HepG2 (cell line): ENCODE results near the gene EVC. TPM values are rescaled to one million over a fixed set of nuclear protein-coding genes. Genes with fewer than 3 reads are reported as not detected.

Source experiments
- ATAC-seq: fragments of 200-7000 bp; cut with Tn5 transposase; 3 replicates; pipeline ENCODE4 v1.9.1; 2020; ENCODE audit warnings: mild to moderate bottlenecking, moderate library complexity
- BruUV-seq: library from RNA; stranded (reverse); fragments of 400-500 nt; replicated peaks from 2 replicates; lab custom pipeline; 2021; lab: Mats Ljungman, UMichigan
- CTCF ChIA-PET: fragments of 300-600 bp; formaldehyde crosslinking; extraction: SDS; loops from one replicate; lab custom pipeline; 2021; ENCODE audit warnings: low total read pairs, inconsistent platforms, low intra/inter-chr PET ratio; lab: Yijun Ruan, JAX
- POLR2A ChIA-PET: fragments of 350-600 bp; sonication (Branson Sonifier 250); formaldehyde crosslinking; loops from one replicate; lab custom pipeline; 2020; ENCODE audit warnings: antibody characterized with exemption, inconsistent platforms; lab: Yijun Ruan, JAX
- DNase-seq: peaks from one replicate; pipeline ENCODE4 v3.0.0-alpha.2; 2015; ENCODE audit warnings: low spot score
- FAIRE-seq: peaks from 3 replicates; lab custom pipeline; 2011; peaks lifted over from hg19 to GRCh38; lab: Jason Lieb, UNC
- H2AFZ ChIP-seq: one replicate; pipeline ENCODE4 v1.6.1; 2011; ENCODE audit warnings: low read length, inconsistent platforms
- H3K27ac ChIP-seq: fragments of 300-600 bp; 3 replicates; pipeline ENCODE4 v1.8.0; 2011; ENCODE audit warnings: mixed run types, mild to moderate bottlenecking, mixed read lengths, low read length, inconsistent platforms; ENCODE audit not compliant: insufficient read depth; ENCODE audit errors: extremely low read length
- H3K27me3 ChIP-seq, 2 experiments: fragments of 200-600 bp in 1 of 2; 2 replicates in 1 of 2; 3 replicates in 1 of 2; pipeline versions ENCODE4 v1.6.0 to v1.8.0; 2011; ENCODE audit warnings: low read length in 2 of 2, mild to moderate bottlenecking in 2 of 2, moderate library complexity in 2 of 2, inconsistent platforms in 1 of 2; ENCODE audit not compliant: insufficient read depth in 2 of 2, control insufficient read depth in 1 of 2
- H3K36me3 ChIP-seq, 2 experiments: fragments of 200-600 bp in 1 of 2; replicated peaks in 1 of 2; 2 replicates in 1 of 2; 3 replicates in 1 of 2; pipeline versions ENCODE4 v1.5.1 to v1.8.0; 2011; ENCODE audit warnings: low read length in 2 of 2, inconsistent platforms in 1 of 2; ENCODE audit not compliant: insufficient read depth in 2 of 2, control insufficient read depth in 1 of 2
- H3K4me1 ChIP-seq: 2 replicates; pipeline ENCODE4 v1.5.1; 2012; ENCODE audit warnings: low read length, inconsistent platforms; ENCODE audit not compliant: insufficient read depth
- H3K4me2 ChIP-seq: 2 replicates; pipeline ENCODE4 v1.6.0; 2011; ENCODE audit warnings: low read depth, low read length, inconsistent platforms
- H3K4me3 ChIP-seq, 3 experiments: fragments of 200-600 bp in 1 of 3; sonication (generic), shearing (Covaris generic) in 1 of 3; replicated peaks in 1 of 3; 2 replicates each; pipeline ENCODE4 v1.5.1; 2011 to 2016; ENCODE audit warnings: low read length in 3 of 3, inconsistent platforms in 2 of 3, low read depth in 2 of 3, mild to moderate bottlenecking in 2 of 3, control low read depth in 1 of 3, mixed read lengths in 1 of 3; ENCODE audit not compliant: insufficient read depth in 1 of 3
- H3K79me2 ChIP-seq: one replicate; pipeline ENCODE4 v1.6.1; 2011; ENCODE audit warnings: low read length, inconsistent platforms; ENCODE audit not compliant: insufficient read depth
- H3K9ac ChIP-seq: 2 replicates; pipeline ENCODE4 v1.6.0; 2011; ENCODE audit warnings: mild to moderate bottlenecking, low read depth, low read length, inconsistent platforms; ENCODE audit not compliant: insufficient read depth
- H3K9me3 ChIP-seq: 2 replicates; pipeline ENCODE4 v1.5.1; 2012; ENCODE audit warnings: mild to moderate bottlenecking, low read length
- H4K20me1 ChIP-seq: 2 replicates; pipeline ENCODE4 v1.6.0; 2011; ENCODE audit warnings: inconsistent platforms, mild to moderate bottlenecking, low read length, moderate library complexity; ENCODE audit not compliant: insufficient read depth
- ARNT ChIP-seq: fragments of 450-650 bp; IDR thresholded peaks from 2 replicates; pipeline ENCODE4 v1.6.1; 2017
- GMEB1 ChIP-seq: sonication (generic); formaldehyde crosslinking; IDR thresholded peaks from 2 replicates; pipeline ENCODE4 v1.5.1; 2020; ENCODE audit warnings: missing genetic modification reagents, mild to moderate bottlenecking, borderline replicate concordance
- MED13 ChIP-seq: sonication (generic); formaldehyde crosslinking; IDR thresholded peaks from 2 replicates; pipeline ENCODE4 v1.5.0; 2020; ENCODE audit warnings: missing genetic modification reagents
- SMARCE1 ChIP-seq: fragments of 450-650 bp; IDR thresholded peaks from 2 replicates; pipeline ENCODE4 v1.6.1; 2017; ENCODE audit warnings: borderline replicate concordance
- ZBTB7A ChIP-seq: sonication (generic); formaldehyde crosslinking; IDR thresholded peaks from 2 replicates; pipeline ENCODE4 v1.8.0; 2022; ENCODE audit warnings: mild to moderate bottlenecking, missing genetic modification reagents
- ZC3H13 ChIP-seq: sonication (generic); formaldehyde crosslinking; IDR thresholded peaks from 2 replicates; pipeline ENCODE4 v1.8.1; 2023; ENCODE audit warnings: mild to moderate bottlenecking, missing genetic modification reagents, moderate library complexity
- ZNF407 ChIP-seq: sonication (generic); formaldehyde crosslinking; IDR thresholded peaks from one replicate; pipeline ENCODE4 v1.5.1; 2020; ENCODE audit warnings: mild to moderate bottlenecking, missing genetic modification reagents; ENCODE audit errors: not compliant biosample characterization
- ZNF576 ChIP-seq: sonication (generic); formaldehyde crosslinking; IDR thresholded peaks from 2 replicates; pipeline ENCODE4 v1.4.0; 2020; ENCODE audit warnings: mild to moderate bottlenecking, missing genetic modification reagents
- WGBS: methylation state at CpG from one replicate; pipeline ENCODE4 v1.1.6; 2017; ENCODE audit warnings: low lambda C conversion rate; 5-methylcytosine and 5-hydroxymethylcytosine counted together
- in situ Hi-C: cut with HindIII; loops from 2 replicates; pipeline ENCODE4 v1.10.0; 2017; ENCODE audit warnings: low pct_unique_long_range_greater_than_20kb; ENCODE audit not compliant: extremely low pct_ligation_motif_present
- intact Hi-C: fragments of 100-400 bp; cut with micrococcal nuclease; formaldehyde crosslinking; loops from one replicate; pipeline ENCODE4 v1.10.0; 2022; ENCODE audit not compliant: unreplicated experiment
- polyA plus RNA-seq, 8 experiments: library from polyadenylated mRNA; depleted of rRNA in 3 of 8; stranded (reverse) in 7 of 8; unstranded in 1 of 8; fragments of >200 nt; fragmentation: Illumina TruSeq in 4 of 8; extraction: Trizol in 4 of 8; gene quantifications; 2 replicates each; pipeline versions ENCODE4 v1.2.1 to v1.2.3, GENCODE V29; 2011 to 2016; ENCODE audit warnings: low read depth in 4 of 8, missing spikeins in 1 of 8, mixed read lengths in 1 of 8; ENCODE audit not compliant: insufficient read depth in 1 of 8
- total RNA-seq, 5 experiments: library from RNA; depleted of rRNA; stranded (reverse); fragments of >200 nt; fragmentation: Illumina TruSeq; extraction: Trizol; gene quantifications; 2 replicates each; pipeline ENCODE4 v1.2.3, GENCODE V29; 2016; ENCODE audit warnings: low read depth in 1 of 5
- TF ChIP-seq, protein P1 (sequence below): sonication (generic); formaldehyde crosslinking; IDR thresholded peaks from 2 replicates; pipeline ENCODE4 v1.8.0; 2023; ENCODE audit warnings: mild to moderate bottlenecking, missing genetic modification reagents
- TF ChIP-seq, protein P2 (sequence below): sonication (generic); formaldehyde crosslinking; conservative IDR thresholded peaks from 2 replicates; pipeline ENCODE4 v1.8.1; 2023; ENCODE audit warnings: missing genetic modification reagents

EVC gene
- total and polyA plus RNA-seq, 2 of the 13 experiments (the other 11 are each of a cell fraction or from before 2014, with no cell fraction given), result 3.1 to 4.9 TPM

DNA sequence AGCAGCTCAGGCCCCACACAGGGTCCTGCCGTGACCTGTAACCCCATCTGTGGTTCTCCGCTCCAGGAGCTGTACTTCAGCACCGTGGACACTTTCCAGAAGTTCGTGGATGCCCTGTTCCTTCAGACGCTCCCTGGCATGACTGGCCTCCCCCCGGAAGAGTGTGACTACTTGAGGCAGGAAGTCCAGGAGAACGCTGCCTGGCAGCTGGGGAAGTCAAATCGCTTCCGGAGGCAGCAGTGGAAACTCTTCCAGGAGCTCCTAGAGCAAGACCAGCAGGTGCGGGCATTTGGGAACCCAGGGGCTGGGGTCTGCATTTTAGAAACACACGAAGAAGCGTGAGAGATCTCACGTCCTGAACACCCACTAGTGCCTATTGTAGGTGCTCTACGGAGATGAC is 72.5 kb downstream of the EVC start (continued):
- TF ChIP-seq, protein P1, sequence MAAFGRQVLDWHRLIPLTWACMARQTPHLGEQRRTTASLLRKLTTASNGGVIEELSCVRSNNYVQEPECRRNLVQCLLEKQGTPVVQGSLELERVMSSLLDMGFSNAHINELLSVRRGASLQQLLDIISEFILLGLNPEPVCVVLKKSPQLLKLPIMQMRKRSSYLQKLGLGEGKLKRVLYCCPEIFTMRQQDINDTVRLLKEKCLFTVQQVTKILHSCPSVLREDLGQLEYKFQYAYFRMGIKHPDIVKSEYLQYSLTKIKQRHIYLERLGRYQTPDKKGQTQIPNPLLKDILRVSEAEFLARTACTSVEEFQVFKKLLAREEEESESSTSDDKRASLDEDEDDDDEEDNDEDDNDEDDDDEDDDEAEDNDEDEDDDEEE (CRISPR knock-in tag), result no peak
- TF ChIP-seq ARNT, result no peak
- TF ChIP-seq SMARCE1, result no peak
- TF ChIP-seq, protein P2, sequence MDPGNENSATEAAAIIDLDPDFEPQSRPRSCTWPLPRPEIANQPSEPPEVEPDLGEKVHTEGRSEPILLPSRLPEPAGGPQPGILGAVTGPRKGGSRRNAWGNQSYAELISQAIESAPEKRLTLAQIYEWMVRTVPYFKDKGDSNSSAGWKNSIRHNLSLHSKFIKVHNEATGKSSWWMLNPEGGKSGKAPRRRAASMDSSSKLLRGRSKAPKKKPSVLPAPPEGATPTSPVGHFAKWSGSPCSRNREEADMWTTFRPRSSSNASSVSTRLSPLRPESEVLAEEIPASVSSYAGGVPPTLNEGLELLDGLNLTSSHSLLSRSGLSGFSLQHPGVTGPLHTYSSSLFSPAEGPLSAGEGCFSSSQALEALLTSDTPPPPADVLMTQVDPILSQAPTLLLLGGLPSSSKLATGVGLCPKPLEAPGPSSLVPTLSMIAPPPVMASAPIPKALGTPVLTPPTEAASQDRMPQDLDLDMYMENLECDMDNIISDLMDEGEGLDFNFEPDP (CRISPR knock-in tag), result no peak
- TF ChIP-seq ZNF576, result no peak

DNA sequence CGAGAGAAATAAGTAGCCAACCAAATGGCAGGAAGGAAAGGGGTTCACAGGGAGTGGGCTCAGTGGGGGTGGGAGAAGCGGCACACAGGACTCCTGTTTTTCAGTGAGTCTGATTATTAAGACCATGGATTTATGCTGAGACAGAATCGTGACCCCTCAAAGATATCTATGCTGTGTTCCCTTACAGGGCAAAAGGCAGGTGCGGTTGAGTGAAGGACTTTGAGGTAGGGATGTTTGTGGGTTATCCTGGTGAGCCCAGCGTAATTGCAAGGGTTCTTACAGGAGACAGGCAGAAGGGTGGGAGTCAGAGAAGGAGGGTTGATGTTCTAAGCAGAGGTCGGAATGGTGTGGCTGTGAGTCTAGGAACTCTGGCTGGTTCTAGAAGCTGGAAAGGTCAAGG is 73.0 kb downstream of the EVC start:
- Histone ChIP-seq H3K4me2 (no peak overlapping the region), H3K4me1 (no peaks in the 10 kb centered on the region), H3K27me3 (no peaks in the 10 kb centered on the region; a peak in 1 of 5 replicates), H2AFZ (no peak overlapping the region), H3K9ac (no peak overlapping the region), H4K20me1 (no peaks in the 10 kb centered on the region), H3K4me3 (no peak overlapping the region), H3K36me3 (peaks cover 17 to 40% of the 10 kb centered on the region in 2 experiments), H3K79me2 (no peaks in the 10 kb centered on the region), H3K27ac (no peak overlapping the region), H3K9me3 (no peaks in the 10 kb centered on the region)
- no peak for DNase-seq
- no TSS peak for BruUV-seq
- WGBS, result 93% methylated on average over 6 of the region's 6 CpGs
- in situ Hi-C loops (no loop called here), intact Hi-C loops (no loop called here)
- CTCF ChIA-PET, result no interaction called here
- POLR2A ChIA-PET, result no interaction called here
- FAIRE-seq, result no peak
- ATAC-seq, result no peak
- no peak for TF ChIP-seq MED13 (CRISPR knock-in tag)
- TF ChIP-seq ZBTB7A, result no peak
- no peak for TF ChIP-seq ZC3H13 (CRISPR knock-in tag)
- no peak for TF ChIP-seq GMEB1 (CRISPR knock-in tag)
- no peak for TF ChIP-seq ZNF407 (CRISPR knock-in tag)
